ENCODE results near the gene TBC1D24. TPM values are rescaled to one million over a fixed set of nuclear protein-coding genes. Genes with fewer than 3 reads are reported as not detected.

Gene TBC1D24
- total and polyA plus RNA-seq, 9 of the 15 experiments (the other 6 are each of a cell fraction or from before 2014, with no cell fraction given), result 1.7 to 22.6 (median 7.2) TPM

DNA sequence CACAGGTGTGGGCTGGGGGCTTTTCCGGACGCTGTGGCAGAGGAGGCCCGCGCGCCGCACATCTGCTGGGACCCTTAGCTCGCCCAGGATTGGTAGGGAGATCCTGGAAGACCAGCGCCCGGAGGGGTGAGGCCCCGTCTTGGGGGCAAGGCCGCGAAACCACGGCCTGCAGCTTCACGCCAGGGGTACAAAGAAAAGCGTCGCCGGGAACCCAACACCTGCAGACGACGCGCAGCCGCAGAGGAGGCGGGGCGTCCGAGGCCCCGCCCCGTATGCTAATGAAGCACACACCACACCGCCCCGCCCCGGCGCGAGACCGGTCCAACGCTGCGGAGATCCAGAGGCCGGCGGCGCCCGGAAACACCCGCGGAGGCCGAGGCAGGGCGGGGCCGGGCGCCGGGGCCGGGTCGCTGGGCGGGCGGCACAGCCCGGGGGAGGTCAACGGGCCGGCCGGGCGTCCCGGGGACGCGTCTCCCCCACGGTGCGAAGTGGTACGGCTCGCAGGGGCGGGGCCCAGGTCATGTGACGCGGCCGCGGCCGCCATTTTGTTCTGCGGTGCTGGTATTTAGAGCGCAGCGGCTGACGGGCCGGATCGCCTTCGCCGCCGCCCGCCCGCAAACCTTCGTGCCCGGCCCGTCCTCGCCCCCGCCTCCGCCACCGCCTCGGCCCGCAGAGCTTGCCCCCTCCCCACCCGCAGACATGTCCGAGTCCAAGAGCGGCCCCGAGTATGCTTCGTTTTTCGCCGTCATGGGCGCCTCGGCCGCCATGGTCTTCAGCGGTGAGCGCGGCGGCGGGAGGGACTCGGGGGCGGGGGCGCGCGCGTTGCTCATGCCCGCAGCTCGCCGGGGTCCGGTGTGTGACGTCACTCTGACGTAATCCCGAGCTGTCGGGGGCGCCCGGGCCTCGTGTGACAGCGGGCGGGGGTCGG lies 38.7 kb downstream of the TBC1D24 start, which contains the start of gene ATP6V0C (continued):
- no peak for TF ChIP-seq TEAD2 (tag; IDR thresholded peaks at IDR 0.05)
- TF ChIP-seq CHCHD3 (CRISPR knock-in tag; IDR thresholded peaks at IDR 0.05), result no peak
- TF ChIP-seq MYBL2 (IDR thresholded peaks at IDR 0.05; ENCODE audit: low read depth), result no peak
- TF ChIP-seq MYBL2 (CRISPR knock-in tag; IDR thresholded peaks at IDR 0.05; ENCODE audit: borderline replicate concordance), result no peak
- no peak for TF ChIP-seq TARDBP (IDR thresholded peaks at IDR 0.05)
- no peak for TF ChIP-seq ARID1B (IDR thresholded peaks at IDR 0.05)
- TF ChIP-seq SPI1 (IDR thresholded peaks at IDR 0.05; ENCODE audit: borderline replicate concordance, low read depth, low read length), result no peak
- peak; percentile 93 for TF ChIP-seq TCF7L2 (IDR thresholded peaks at IDR 0.05; ENCODE audit: low read depth, low read length)
- no peak for TF ChIP-seq STAG1 (CRISPR knock-in tag; IDR thresholded peaks at IDR 0.05; ENCODE audit: borderline replicate concordance)
